Fibroblast of mammary gland (primary cell): ENCODE measurements around the gene HIVEP3.

Experiments used
- DNase-seq: peaks from one replicate; pipeline ENCODE4 v3.0.0-alpha.2; 2010; ENCODE audit warnings: low read depth
- H3K4me3 ChIP-seq: 2 replicates; pipeline ENCODE4 v1.5.1; 2011; ENCODE audit warnings: low read depth, mild to moderate bottlenecking, low read length, moderate library complexity; ENCODE audit not compliant: control insufficient read depth
- TF ChIP-seq, protein P1 (sequence below): conservative IDR thresholded peaks from 2 replicates; pipeline ENCODE4 v1.5.1; 2011; ENCODE audit warnings: low read depth, low read length, inconsistent platforms; ENCODE audit not compliant: control insufficient read depth, insufficient read depth

The HIVEP3 gene

DNA sequence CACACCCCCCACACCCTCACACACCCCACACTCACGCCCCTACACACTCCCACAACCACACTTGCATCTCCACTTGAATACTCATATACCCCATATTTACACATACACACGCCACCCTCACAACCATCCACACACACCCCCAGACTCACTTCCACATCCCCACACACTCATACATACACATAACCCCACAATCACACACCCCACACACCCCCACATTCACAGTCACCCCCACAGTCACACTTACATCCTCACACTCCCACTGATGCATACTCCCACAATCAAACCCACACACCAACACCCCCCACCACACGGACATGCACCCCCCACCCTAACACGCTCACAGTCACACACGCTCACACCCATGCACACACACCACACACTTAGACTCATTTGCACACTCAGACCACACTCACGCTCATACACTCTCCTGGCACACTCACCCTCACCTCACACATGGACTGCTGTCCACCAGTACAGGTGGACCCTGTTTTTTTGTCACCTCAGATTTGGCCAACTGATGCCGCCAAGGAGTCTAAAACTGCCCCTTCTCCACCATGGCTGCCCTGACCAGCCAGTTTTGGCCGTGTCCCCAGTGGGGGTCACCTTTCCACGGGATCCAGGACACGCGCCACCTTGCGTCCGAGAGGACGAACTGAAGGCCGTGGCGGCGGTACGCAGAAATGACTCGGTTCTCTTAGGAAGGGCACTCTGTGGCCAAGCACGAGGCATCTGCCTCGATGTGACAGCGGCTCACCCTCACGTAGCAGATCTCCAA, 388.9 kb downstream of the HIVEP3 start:
- H3K4me3 ChIP-seq: no peak overlapping the region
- no peak for DNase-seq
- TF ChIP-seq, protein P1, sequence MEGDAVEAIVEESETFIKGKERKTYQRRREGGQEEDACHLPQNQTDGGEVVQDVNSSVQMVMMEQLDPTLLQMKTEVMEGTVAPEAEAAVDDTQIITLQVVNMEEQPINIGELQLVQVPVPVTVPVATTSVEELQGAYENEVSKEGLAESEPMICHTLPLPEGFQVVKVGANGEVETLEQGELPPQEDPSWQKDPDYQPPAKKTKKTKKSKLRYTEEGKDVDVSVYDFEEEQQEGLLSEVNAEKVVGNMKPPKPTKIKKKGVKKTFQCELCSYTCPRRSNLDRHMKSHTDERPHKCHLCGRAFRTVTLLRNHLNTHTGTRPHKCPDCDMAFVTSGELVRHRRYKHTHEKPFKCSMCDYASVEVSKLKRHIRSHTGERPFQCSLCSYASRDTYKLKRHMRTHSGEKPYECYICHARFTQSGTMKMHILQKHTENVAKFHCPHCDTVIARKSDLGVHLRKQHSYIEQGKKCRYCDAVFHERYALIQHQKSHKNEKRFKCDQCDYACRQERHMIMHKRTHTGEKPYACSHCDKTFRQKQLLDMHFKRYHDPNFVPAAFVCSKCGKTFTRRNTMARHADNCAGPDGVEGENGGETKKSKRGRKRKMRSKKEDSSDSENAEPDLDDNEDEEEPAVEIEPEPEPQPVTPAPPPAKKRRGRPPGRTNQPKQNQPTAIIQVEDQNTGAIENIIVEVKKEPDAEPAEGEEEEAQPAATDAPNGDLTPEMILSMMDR: no peak

DNA sequence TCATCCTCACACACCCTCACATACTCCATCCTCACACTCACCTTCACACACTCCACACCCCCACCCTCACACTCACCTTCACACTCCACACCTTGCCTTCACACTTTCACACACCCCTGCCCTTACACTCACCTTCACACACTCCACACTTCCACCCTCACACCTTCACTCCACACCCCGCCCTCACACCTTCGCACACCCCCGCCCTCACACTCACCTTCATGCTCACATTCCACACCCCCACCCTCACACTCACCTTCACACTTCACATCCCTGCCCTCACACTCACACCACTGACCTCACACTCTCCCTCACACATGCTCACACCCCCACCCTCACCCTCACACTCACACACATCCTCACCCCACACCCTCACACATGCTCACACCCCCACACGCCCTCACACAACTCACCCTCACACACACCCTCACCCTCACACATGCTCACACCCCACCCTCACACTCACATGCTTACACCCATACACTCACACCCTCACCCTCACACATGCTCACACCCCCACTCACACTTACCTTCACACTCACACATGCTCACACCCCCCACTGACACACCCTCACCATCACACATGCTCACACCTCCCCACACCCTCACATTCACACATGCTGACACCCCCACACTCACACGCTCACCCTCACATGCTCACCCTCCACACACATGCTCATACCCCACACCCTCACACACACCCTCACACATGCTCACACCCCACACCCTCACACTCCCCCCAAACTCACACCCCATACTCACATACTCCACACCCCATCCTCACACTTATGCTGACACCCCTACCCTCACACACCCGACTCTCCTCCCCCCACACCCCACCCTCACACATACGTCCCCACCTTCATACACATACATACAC, 389.8 kb downstream of the HIVEP3 start:
- no peak overlapping the region for H3K4me3 ChIP-seq
- no peak for DNase-seq
- TF ChIP-seq, protein P1: no peak

DNA sequence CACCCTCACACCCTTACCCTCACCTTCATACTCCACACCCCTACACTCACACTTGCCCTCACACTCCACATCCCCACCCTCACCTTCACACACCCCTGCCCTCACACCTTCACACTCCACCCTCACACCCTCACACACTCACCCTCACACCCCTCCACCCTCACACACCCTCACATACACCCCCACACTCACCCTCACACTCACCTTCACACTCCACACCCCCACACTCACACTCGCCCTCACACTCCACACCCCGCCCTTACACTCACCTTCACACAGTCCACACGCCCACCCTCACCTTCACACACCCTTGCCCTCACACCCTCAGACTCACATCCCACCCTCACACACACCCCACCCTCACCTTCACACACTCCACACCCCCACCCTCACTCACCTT, 390.6 kb downstream of the HIVEP3 start:
- H3K4me3 ChIP-seq: no peak overlapping the region
- TF ChIP-seq, protein P1: no peak
- no peak for DNase-seq

DNA sequence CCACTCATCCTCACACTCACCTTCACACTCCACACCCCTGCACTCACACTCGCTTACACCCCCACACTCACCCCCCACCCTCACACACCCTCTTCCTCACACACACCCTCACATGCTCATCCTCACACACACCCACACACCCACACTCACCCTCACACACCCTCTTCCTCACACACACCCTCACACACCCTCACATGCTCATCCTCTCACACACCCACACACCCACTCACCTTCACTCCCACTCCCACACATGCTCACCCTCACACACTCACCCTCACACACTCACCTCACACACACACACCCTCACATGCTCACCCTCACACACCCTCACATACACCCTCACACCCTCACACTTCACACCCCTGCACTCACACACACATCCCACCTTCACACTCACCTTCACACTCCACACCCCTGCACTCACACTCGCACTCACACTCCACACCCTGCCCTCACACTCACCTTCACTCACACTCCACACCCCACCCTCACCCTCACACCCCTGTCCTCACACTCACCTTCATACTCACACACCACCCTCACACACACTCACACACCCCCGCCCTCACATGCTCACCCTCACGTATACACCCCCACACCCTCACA, 391.7 kb downstream of the HIVEP3 start:
- TF ChIP-seq, protein P1: no peak
- DNase-seq: no peak
- H3K4me3 ChIP-seq: no peak overlapping the region

DNA sequence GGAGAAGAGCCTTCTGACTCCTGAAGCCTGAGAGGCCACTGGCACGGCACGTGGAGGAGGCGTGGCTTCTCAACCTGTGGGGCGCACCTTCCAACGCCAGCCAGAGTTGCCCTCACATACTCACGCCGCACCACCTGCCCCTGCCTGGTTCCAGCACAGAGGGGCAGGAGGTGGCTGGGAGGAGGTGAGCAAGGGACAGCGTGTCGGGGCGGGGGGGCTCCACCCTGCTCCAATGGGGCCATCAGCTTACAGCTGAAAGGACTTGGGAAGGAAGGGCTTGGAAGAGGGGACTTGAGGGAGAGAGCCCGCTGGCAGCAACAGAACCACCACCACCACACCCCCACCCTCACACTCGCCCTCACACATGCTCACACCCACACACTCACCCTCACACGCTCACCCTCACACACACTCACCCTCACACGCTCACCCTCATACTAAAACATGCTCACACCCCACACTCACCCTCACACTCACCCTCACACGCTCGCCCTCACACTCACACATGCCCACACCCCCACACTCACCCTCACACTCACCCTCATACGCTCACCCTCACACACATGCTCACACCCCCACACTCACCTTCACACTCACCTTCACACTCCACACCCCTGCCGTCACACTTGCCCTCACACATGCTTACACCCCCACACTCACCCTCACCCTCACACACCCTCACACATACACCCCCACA, 392.7 kb downstream of the HIVEP3 start:
- DNase-seq: no peak
- TF ChIP-seq, protein P1: no peak
- no peak overlapping the region for H3K4me3 ChIP-seq
